ENCODE data around the gene STPG3. TPM values are rescaled to one million over a fixed set of nuclear protein-coding genes. Genes with fewer than 3 reads are reported as not detected.

The STPG3 gene
- total RNA-seq, 6 donors from 2014 or later, result 0.23 TPM; not detected in 5

DNA sequence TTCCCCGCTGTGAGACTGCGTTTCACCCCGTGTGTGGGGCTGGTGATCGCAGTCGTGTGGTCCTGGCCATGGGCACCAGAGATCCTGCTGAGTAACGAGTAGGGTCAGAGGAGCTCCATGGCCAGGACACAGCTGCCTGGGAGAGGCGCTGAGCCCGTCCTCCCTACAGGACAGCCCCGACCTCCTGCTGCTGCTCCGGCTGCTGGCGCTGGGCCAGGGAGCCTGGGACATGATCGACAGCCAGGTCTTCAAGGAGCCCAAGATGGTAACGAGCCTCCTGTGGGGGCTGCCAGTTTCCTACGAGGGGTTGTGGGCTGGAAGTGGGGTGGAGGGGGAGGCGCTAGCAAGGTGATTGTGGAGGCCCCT is 15.1 kb downstream of the STPG3 start:
- Histone ChIP-seq H3K27me3 (no peaks in the 10 kb centered on the region), H3K4me1 (peaks cover 34 to 50% (median 36%) of the 10 kb centered on the region in 4 donors), H3K9me3 (no peaks in the 10 kb centered on the region), H3K27ac (peak overlapping the region in 1 of 4 donors; percentile 81), H3K4me3 (no peak overlapping the region), H3K36me3 (peaks cover 11 to 63% (median 37%) of the 10 kb centered on the region in 4 donors)
- 90 to 91% methylated on average over 2 to 14 of the region's 15 CpGs for WGBS, 2 donors
- no peak for TF ChIP-seq POLR2A (IDR thresholded peaks at IDR 0.05)
- TF ChIP-seq, protein P1, sequence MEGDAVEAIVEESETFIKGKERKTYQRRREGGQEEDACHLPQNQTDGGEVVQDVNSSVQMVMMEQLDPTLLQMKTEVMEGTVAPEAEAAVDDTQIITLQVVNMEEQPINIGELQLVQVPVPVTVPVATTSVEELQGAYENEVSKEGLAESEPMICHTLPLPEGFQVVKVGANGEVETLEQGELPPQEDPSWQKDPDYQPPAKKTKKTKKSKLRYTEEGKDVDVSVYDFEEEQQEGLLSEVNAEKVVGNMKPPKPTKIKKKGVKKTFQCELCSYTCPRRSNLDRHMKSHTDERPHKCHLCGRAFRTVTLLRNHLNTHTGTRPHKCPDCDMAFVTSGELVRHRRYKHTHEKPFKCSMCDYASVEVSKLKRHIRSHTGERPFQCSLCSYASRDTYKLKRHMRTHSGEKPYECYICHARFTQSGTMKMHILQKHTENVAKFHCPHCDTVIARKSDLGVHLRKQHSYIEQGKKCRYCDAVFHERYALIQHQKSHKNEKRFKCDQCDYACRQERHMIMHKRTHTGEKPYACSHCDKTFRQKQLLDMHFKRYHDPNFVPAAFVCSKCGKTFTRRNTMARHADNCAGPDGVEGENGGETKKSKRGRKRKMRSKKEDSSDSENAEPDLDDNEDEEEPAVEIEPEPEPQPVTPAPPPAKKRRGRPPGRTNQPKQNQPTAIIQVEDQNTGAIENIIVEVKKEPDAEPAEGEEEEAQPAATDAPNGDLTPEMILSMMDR (IDR thresholded peaks at IDR 0.05), result no peak
- TF ChIP-seq EP300 (IDR thresholded peaks at IDR 0.05), result no peak
- no peak for TF ChIP-seq POLR2AphosphoS5 (IDR thresholded peaks at IDR 0.05)
- ATAC-seq (ENCODE audit: low FRiP score in 2 of 2), result no peak
- DNase-seq, result peak in 1 of 2 donors; percentile 80

DNA sequence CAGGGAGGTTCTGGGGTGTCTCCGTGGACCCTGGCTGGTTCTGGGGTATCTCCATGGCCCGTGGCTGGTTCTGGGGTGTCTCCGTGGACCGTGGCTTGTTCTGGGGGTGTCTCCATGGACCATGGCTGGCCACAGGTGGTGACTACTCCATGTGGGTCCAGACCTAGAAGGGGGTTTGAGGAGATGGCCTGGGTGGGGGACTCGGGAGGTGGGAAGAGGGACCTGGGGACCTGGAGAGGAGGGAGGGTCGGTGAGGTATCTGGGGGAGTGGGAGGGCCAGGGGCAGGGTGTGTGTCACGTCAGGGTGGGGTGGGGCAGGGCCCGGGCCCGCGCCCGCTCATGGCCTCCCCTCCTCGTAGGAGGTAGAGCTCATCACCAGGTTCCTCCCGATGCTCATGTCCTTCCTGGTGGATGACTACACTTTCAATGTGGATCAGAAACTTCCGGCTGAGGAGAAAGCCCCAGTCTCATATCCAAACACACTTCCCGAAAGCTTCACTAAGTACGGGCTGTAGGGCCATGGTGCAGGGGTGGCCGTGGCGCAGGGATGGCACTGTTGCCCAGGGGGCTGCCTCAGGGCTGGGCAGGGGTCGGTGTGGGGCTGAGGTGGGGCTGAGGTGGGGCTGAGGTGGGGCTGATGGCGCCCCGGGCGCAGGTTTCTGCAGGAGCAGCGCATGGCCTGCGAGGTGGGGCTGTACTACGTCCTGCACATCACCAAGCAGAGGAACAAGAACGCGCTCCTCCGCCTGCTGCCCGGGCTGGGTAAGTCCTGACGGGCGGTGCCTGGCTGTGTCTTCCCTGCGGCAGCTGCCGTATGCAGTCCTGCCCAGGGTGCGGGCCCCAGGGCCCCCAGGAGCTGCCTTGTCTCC is 15.7 kb downstream of the STPG3 start:
- Histone ChIP-seq H3K27me3 (no peaks in the 10 kb centered on the region), H3K4me3 (no peak overlapping the region), H3K4me1 (peaks cover 34 to 53% (median 40%) of the 10 kb centered on the region in 4 donors), H3K36me3 (peaks cover 11 to 67% (median 37%) of the 10 kb centered on the region in 4 donors), H3K9me3 (no peaks in the 10 kb centered on the region), H3K27ac (peak overlapping the region in 1 of 4 donors; percentile 81)
- WGBS, 2 donors, result 90 to 93% methylated on average over 31 to 32 of the region's 34 CpGs
- ATAC-seq (ENCODE audit: low FRiP score in 2 of 2) (no peak), DNase-seq (peak in 1 of 2 donors; percentile 71)
- no peak for TF ChIP-seq POLR2AphosphoS5 (IDR thresholded peaks at IDR 0.05)
- TF ChIP-seq, protein P1 (IDR thresholded peaks at IDR 0.05), result no peak
- no peak for TF ChIP-seq POLR2A (IDR thresholded peaks at IDR 0.05)
- TF ChIP-seq EP300 (IDR thresholded peaks at IDR 0.05), result no peak

DNA sequence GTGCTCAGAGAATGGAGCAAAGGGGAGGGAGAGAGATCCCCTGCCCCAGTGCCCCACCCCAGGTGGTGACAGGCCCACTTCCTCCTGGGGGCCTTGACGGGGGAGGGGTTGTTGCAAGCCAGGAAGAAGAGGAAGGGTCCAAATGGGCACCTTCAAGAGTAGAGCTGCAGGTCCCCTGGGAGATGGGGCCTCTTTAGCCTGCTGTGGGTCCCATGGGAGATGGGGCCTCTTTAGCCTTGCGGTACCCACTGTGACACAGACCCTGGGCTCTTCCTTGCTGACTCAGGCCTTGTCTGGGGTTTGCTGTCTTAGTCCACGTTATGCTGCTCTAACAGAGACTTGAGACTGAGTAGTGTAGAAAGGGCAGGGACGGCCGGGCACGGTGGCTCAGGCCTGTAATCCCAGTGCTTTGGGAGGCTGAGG is 16.9 kb downstream of the STPG3 start:
- Histone ChIP-seq H3K4me1 (peaks cover 37 to 60% (median 40%) of the 10 kb centered on the region in 4 donors), H3K4me3 (peak overlapping the region in 2 of 4 donors; percentile 26 to 31), H3K36me3 (peaks cover 12 to 76% (median 46%) of the 10 kb centered on the region in 4 donors), H3K27me3 (no peaks in the 10 kb centered on the region), H3K27ac (peak overlapping the region; percentile 70 to 85 (median 82)), H3K9me3 (no peaks in the 10 kb centered on the region)
- no peak for DNase-seq
- TF ChIP-seq EP300 (IDR thresholded peaks at IDR 0.05) (no peak), POLR2A (IDR thresholded peaks at IDR 0.05) (no peak), POLR2AphosphoS5 (IDR thresholded peaks at IDR 0.05) (no peak)
- TF ChIP-seq, protein P1 (IDR thresholded peaks at IDR 0.05), result no peak
- WGBS, 2 donors, result 62 to 77% methylated on average over 3 to 6 of the region's 6 CpGs
- no peak for ATAC-seq (ENCODE audit: low FRiP score in 2 of 2)

DNA sequence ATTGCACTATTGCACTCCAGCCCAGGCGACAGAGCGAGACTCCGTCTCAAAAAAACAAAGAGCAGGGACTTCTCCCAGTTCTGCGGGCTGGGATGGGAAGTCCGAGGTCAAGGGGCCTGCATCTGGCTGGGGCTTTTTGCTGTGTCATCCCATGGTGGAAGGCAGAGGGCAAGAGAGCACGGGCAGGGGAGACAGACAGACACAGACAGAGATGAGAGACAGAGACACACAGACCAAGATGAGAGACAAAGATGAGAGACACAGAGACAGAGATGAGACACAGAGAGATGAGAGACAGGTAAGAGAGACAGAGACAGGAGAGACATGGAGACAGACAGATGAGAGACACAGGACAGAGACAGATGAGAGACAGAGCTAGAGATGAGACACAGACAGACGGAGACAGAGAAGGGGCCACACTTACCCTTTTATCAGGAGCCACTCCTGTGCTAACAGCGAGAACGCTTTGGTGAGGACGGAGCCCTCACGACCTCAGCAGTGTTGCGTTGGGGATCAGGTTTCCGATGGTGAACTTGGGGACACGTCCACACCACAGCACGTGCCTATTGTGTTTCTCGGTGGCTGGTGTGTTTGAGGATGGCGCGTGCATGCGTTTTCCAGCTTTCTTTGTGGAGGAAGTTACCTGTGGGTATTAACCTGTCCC is 17.6 kb downstream of the STPG3 start:
- peaks cover 15 to 74% (median 44%) of the 10 kb centered on the region in 4 donors for H3K36me3 ChIP-seq
- no peak for TF ChIP-seq EP300 (IDR thresholded peaks at IDR 0.05)
- TF ChIP-seq, protein P1 (IDR thresholded peaks at IDR 0.05), result no peak
- no peak for TF ChIP-seq POLR2A (IDR thresholded peaks at IDR 0.05)
- TF ChIP-seq POLR2AphosphoS5 (IDR thresholded peaks at IDR 0.05), result no peak
- H3K9me3 ChIP-seq, result no peaks in the 10 kb centered on the region
- WGBS, 2 donors, result 47 to 69% methylated on average over 12 to 19 of the region's 19 CpGs
- peak overlapping the region; percentile 70 to 85 (median 82) for H3K27ac ChIP-seq
- peak overlapping the region in 3 of 4 donors; percentile 2 to 31 (median 26) for H3K4me3 ChIP-seq
- ATAC-seq (ENCODE audit: low FRiP score in 2 of 2), result no peak
- DNase-seq, result no peak
- H3K27me3 ChIP-seq, result no peaks in the 10 kb centered on the region
- peaks cover 39 to 67% (median 42%) of the 10 kb centered on the region in 4 donors for H3K4me1 ChIP-seq
